Panc1 (cell line): ENCODE data around the gene COL4A1. TPM values are rescaled to one million over a fixed set of nuclear protein-coding genes. Genes with fewer than 3 reads are reported as not detected.

Experiments used
- ATAC-seq: fragments of 200-7000 bp; cut with Tn5 transposase; 2 replicates; pipeline ENCODE4 v1.9.1; 2020; ENCODE audit warnings: mild to moderate bottlenecking, moderate library complexity
- BruUV-seq: library from RNA; stranded (reverse); fragments of 400-500 nt; replicated peaks from 2 replicates; lab custom pipeline; 2021; lab: Mats Ljungman, UMichigan
- CTCF ChIA-PET: fragments of 300-600 bp; sonication (Branson Sonifier 250); formaldehyde crosslinking; loops from one replicate; lab custom pipeline; 2022; ENCODE audit warnings: antibody characterized with exemption; lab: Charles Lee
- POLR2A ChIA-PET: fragments of 300-600 bp; sonication (Branson Sonifier 250); formaldehyde crosslinking; loops from one replicate; lab custom pipeline; 2022; ENCODE audit warnings: antibody characterized with exemption; lab: Charles Lee
- DNase-seq: peaks from one replicate; pipeline ENCODE4 v3.0.0-alpha.2; 2010; ENCODE audit warnings: low read depth, low spot score
- H3K27ac ChIP-seq: 2 replicates; pipeline ENCODE4 v1.5.1; 2011; ENCODE audit warnings: mild to moderate bottlenecking, low read length, inconsistent platforms
- H3K27me3 ChIP-seq: fragments of 200-500 bp; sonication (Bioruptor generic); 2 replicates; pipeline ENCODE4 v1.6.0; 2014; ENCODE audit warnings: low read length, inconsistent platforms; ENCODE audit not compliant: control insufficient read depth, insufficient read depth
- H3K36me3 ChIP-seq: fragments of 200-500 bp; sonication (Bioruptor generic); 2 replicates; pipeline ENCODE4 v1.5.1; 2014; ENCODE audit warnings: inconsistent platforms, mild to moderate bottlenecking, low read length, moderate library complexity; ENCODE audit not compliant: control insufficient read depth, insufficient read depth
- H3K4me1 ChIP-seq: 2 replicates; pipeline ENCODE4 v1.5.1; 2011; ENCODE audit warnings: inconsistent platforms, mild to moderate bottlenecking, low read length, moderate library complexity; ENCODE audit not compliant: control insufficient read depth, insufficient read depth
- H3K4me3 ChIP-seq, 2 experiments: 2 replicates each; pipeline ENCODE4 v1.5.1; 2011 to 2012; ENCODE audit warnings: low read depth in 2 of 2, low read length in 2 of 2, mild to moderate bottlenecking in 2 of 2, inconsistent platforms in 1 of 2, moderate library complexity in 1 of 2
- H3K9me3 ChIP-seq: fragments of 200-500 bp; sonication (Bioruptor generic); 2 replicates; pipeline ENCODE4 v1.5.1; 2014; ENCODE audit warnings: low read depth, mild to moderate bottlenecking, inconsistent platforms, low read length, moderate library complexity; ENCODE audit not compliant: control insufficient read depth, insufficient read depth
- CTCF ChIP-seq: fragments of 450-650 bp; IDR thresholded peaks from 2 replicates; pipeline ENCODE4 v1.5.1; 2017; ENCODE audit warnings: mild to moderate bottlenecking
- POLR2AphosphoS5 ChIP-seq: IDR thresholded peaks from 2 replicates; pipeline ENCODE4 v1.6.1; 2012; ENCODE audit warnings: mild to moderate bottlenecking, low read depth, low read length, moderate library complexity
- REST ChIP-seq, 2 experiments: IDR thresholded peaks; 2 replicates each; pipeline ENCODE4 v1.6.1; 2011 to 2012; ENCODE audit warnings: low read depth in 2 of 2, control low read depth in 1 of 2, low read length in 1 of 2, mild to moderate bottlenecking in 1 of 2, moderate library complexity in 1 of 2; ENCODE audit not compliant: insufficient read depth in 1 of 2
- SIN3A ChIP-seq: IDR thresholded peaks from 2 replicates; pipeline ENCODE4 v1.6.1; 2012; ENCODE audit warnings: low read depth, mild to moderate bottlenecking, low read length, moderate library complexity, borderline replicate concordance; ENCODE audit not compliant: insufficient read depth
- TCF7L2 ChIP-seq: IDR thresholded peaks from 2 replicates; pipeline ENCODE4 v1.6.1; 2011; ENCODE audit warnings: mild to moderate bottlenecking, low read depth, low read length, inconsistent platforms
- in situ Hi-C: cut with HindIII; loops from 2 replicates; pipeline ENCODE4 v1.10.0; 2016; ENCODE audit warnings: low sequenced_read_pairs, low pct_unique_long_range_greater_than_20kb
- intact Hi-C: fragments of 100-400 bp; cut with micrococcal nuclease; formaldehyde crosslinking; loops from one replicate; pipeline ENCODE4 v1.10.0; 2022; ENCODE audit not compliant: unreplicated experiment
- total RNA-seq: library from RNA; stranded (reverse); gene quantifications from one replicate; pipeline ENCODE4 v1.2.1, GENCODE V29; 2021; ENCODE audit not compliant: unreplicated experiment

The COL4A1 gene
- total RNA-seq, 1 experiment from 2014 or later: 1.1 TPM

- ChIA-PET CTCF (no interaction called here), POLR2A (interaction anchor here (0.6 kb wide), 1 partner anchor 12 kb away, joined by 3 read pairs; no protein-coding TSS in a partner anchor)
- Histone ChIP-seq H3K4me1 (no peaks in the 10 kb centered on the region), H3K27ac (no peak overlapping the region), H3K36me3 (no peaks in the 10 kb centered on the region), H3K4me3 (no peak overlapping the region), H3K9me3 (no peaks in the 10 kb centered on the region), H3K27me3 (peaks cover 15% of the 10 kb centered on the region)
- intact Hi-C loops (no loop called here), in situ Hi-C loops (no loop called here)
- DNase-seq (no peak), ATAC-seq (no peak)
- TF ChIP-seq TCF7L2: no peak
- no peak for TF ChIP-seq POLR2AphosphoS5
- TF ChIP-seq REST (IDR thresholded peaks at IDR 0.05; ENCODE audit: insufficient read depth in 1 of 2, low read depth in 2 of 2, low read length in 1 of 2): no peak
- TF ChIP-seq SIN3A: no peak
- TF ChIP-seq CTCF: no peak
- no TSS peak for BruUV-seq
These were observed 183.7 kb downstream of the COL4A1 start for GRCh38 chr13:110123041-110123809.

- CTCF ChIA-PET: no interaction called here
These were observed 185.4 kb downstream of the COL4A1 start for GRCh38 chr13:110121422-110122083.

More at GRCh38 chr13:110121422-110122083, 185.4 kb downstream of the COL4A1 start:
- BruUV-seq: no TSS peak
- no peaks in the 10 kb centered on the region for H3K4me1 ChIP-seq
- in situ Hi-C loops: no loop called here
- intact Hi-C loops: no loop called here
- no peak for DNase-seq
- no peak overlapping the region for H3K4me3 ChIP-seq
- ATAC-seq: no peak
- no peaks in the 10 kb centered on the region for H3K36me3 ChIP-seq
- no peak overlapping the region for H3K27ac ChIP-seq
- H3K9me3 ChIP-seq: no peaks in the 10 kb centered on the region
- peaks cover 15% of the 10 kb centered on the region for H3K27me3 ChIP-seq
- POLR2A ChIA-PET: no interaction called here
- TF ChIP-seq REST (IDR thresholded peaks at IDR 0.05; ENCODE audit: insufficient read depth in 1 of 2, low read depth in 2 of 2, low read length in 1 of 2) (no peak), TCF7L2 (no peak), SIN3A (no peak), POLR2AphosphoS5 (no peak), CTCF (no peak)
